Hepatocyte (in vitro differentiated cells): ENCODE data around the gene MITF. TPM values are rescaled to one million over a fixed set of nuclear protein-coding genes. Genes with fewer than 3 reads are reported as not detected.

Experiments
- DNase-seq: peaks from one replicate; pipeline ENCODE4 v3.0.0-alpha.2; 2016; ENCODE audit warnings: low spot score
- H2AFZ ChIP-seq: fragments of 200-600 bp; sonication (generic); 2 replicates; pipeline ENCODE4 v1.6.0; 2016; ENCODE audit warnings: antibody characterized with exemption, mild to moderate bottlenecking
- H3K27ac ChIP-seq: fragments of 200-600 bp; sonication (generic); 2 replicates; pipeline ENCODE4 v1.5.1; 2016; ENCODE audit warnings: mild to moderate bottlenecking
- H3K27me3 ChIP-seq: fragments of 200-600 bp; sonication (generic); 2 replicates; pipeline ENCODE4 v1.6.1; 2016
- H3K36me3 ChIP-seq: fragments of 200-600 bp; sonication (generic); replicated peaks from 2 replicates; pipeline ENCODE4 v1.5.1; 2016; ENCODE audit warnings: low read depth; ENCODE audit not compliant: insufficient read depth
- H3K4me1 ChIP-seq: fragments of 200-600 bp; sonication (generic); 2 replicates; pipeline ENCODE4 v1.5.1; 2016; ENCODE audit warnings: mild to moderate bottlenecking, moderate library complexity; ENCODE audit not compliant: insufficient read depth
- H3K4me2 ChIP-seq: fragments of 200-600 bp; sonication (generic); 2 replicates; pipeline ENCODE4 v1.6.0; 2016
- H3K4me3 ChIP-seq: fragments of 200-600 bp; sonication (generic); 2 replicates; pipeline ENCODE4 v1.5.1; 2016; ENCODE audit warnings: mild to moderate bottlenecking
- H3K79me2 ChIP-seq: fragments of 200-600 bp; sonication (generic); 2 replicates; pipeline ENCODE4 v1.6.0; 2017; ENCODE audit warnings: mild to moderate bottlenecking
- H3K9me2 ChIP-seq: fragments of 200-600 bp; sonication (generic); replicated peaks from 2 replicates; pipeline ENCODE4 v1.6.0; 2017; ENCODE audit warnings: mild to moderate bottlenecking; ENCODE audit not compliant: insufficient read depth
- H3K9me3 ChIP-seq: fragments of 200-600 bp; sonication (generic); 2 replicates; pipeline ENCODE4 v1.5.1; 2016; ENCODE audit warnings: low read depth, mild to moderate bottlenecking
- H4K20me1 ChIP-seq: fragments of 200-600 bp; sonication (generic); 2 replicates; pipeline ENCODE4 v1.6.0; 2016; ENCODE audit warnings: mild to moderate bottlenecking; ENCODE audit not compliant: insufficient read depth, poor library complexity, severe bottlenecking
- EZH2 ChIP-seq: fragments of 200-600 bp; sonication (generic); IDR thresholded peaks from 2 replicates; pipeline ENCODE4 v1.6.1; 2016; ENCODE audit warnings: antibody characterized with exemption, mild to moderate bottlenecking, borderline replicate concordance
- EZH2phosphoT487 ChIP-seq: fragments of 200-600 bp; sonication (generic); IDR thresholded peaks from one replicate; pipeline ENCODE4 v1.6.1; 2018; ENCODE audit warnings: antibody characterized with exemption, mild to moderate bottlenecking, low read depth, moderate library complexity; ENCODE audit not compliant: unreplicated experiment, severe bottlenecking
- WGBS: methylation state at CpG from one replicate; pipeline ENCODE4 v1.1.6; 2016; ENCODE audit warnings: low lambda C conversion rate; ENCODE audit errors: missing lambda C conversion rate; 5-methylcytosine and 5-hydroxymethylcytosine counted together
- polyA plus RNA-seq: library from polyadenylated mRNA; unstranded; fragments of >200 nt; fragmentation: Nextera tagmentation; extraction: Ambion mirVana; gene quantifications from 2 replicates; pipeline ENCODE4 v1.2.1, GENCODE V29; 2016
- total RNA-seq: library from RNA; depleted of rRNA; stranded (reverse); fragments of >200 nt; gene quantifications from 2 replicates; pipeline ENCODE4 v1.2.3, GENCODE V29; 2014
- TF ChIP-seq, protein P1 (sequence below): fragments of 200-600 bp; sonication (generic); IDR thresholded peaks from 2 replicates; pipeline ENCODE4 v1.5.1; 2016; ENCODE audit warnings: antibody characterized with exemption, mild to moderate bottlenecking; ENCODE audit not compliant: poor library complexity

The MITF gene
- total and polyA plus RNA-seq, 2 experiments from 2014 or later, result 7.1 to 14.2 TPM

DNA sequence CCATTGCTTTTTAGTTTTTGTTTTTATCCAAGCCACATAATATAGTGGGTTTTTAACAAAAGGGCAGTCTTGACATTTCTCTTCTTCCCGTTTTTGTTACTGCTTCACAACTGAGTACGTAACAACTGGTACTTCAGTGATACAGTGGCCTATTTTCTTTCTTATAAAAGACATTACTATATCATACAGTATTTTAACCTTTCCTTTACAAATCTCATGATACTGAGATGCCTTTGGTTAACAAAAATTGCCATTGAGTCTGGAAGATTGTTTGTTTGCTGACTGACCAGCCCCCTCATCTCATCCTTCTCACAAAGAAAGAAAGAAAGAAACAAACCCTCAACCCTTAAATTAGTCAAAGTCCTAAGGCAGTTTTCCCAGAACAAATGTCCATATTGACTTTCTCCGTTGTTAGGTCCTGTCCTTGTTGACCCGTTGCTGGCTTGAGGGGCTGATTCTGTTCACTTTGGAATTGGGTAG is 183.3 kb downstream of the MITF start:
- H3K36me3 ChIP-seq, result no peaks in the 10 kb centered on the region
- H3K27ac ChIP-seq, result no peak overlapping the region
- H3K27me3 ChIP-seq, result no peaks in the 10 kb centered on the region
- no peak overlapping the region for H2AFZ ChIP-seq
- no peak overlapping the region for H3K4me3 ChIP-seq
- TF ChIP-seq EZH2, result no peak
- TF ChIP-seq, protein P1, sequence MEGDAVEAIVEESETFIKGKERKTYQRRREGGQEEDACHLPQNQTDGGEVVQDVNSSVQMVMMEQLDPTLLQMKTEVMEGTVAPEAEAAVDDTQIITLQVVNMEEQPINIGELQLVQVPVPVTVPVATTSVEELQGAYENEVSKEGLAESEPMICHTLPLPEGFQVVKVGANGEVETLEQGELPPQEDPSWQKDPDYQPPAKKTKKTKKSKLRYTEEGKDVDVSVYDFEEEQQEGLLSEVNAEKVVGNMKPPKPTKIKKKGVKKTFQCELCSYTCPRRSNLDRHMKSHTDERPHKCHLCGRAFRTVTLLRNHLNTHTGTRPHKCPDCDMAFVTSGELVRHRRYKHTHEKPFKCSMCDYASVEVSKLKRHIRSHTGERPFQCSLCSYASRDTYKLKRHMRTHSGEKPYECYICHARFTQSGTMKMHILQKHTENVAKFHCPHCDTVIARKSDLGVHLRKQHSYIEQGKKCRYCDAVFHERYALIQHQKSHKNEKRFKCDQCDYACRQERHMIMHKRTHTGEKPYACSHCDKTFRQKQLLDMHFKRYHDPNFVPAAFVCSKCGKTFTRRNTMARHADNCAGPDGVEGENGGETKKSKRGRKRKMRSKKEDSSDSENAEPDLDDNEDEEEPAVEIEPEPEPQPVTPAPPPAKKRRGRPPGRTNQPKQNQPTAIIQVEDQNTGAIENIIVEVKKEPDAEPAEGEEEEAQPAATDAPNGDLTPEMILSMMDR, result no peak
- no peak for TF ChIP-seq EZH2phosphoT487
- no peaks in the 10 kb centered on the region for H3K9me3 ChIP-seq
- no peaks in the 10 kb centered on the region for H4K20me1 ChIP-seq
- DNase-seq, result no peak
- WGBS, result 79% methylated on average over 4 of the region's 4 CpGs
- no peak overlapping the region for H3K4me2 ChIP-seq
- no peaks in the 10 kb centered on the region for H3K79me2 ChIP-seq
- H3K9me2 ChIP-seq, result no peaks in the 10 kb centered on the region
- no peaks in the 10 kb centered on the region for H3K4me1 ChIP-seq

DNA sequence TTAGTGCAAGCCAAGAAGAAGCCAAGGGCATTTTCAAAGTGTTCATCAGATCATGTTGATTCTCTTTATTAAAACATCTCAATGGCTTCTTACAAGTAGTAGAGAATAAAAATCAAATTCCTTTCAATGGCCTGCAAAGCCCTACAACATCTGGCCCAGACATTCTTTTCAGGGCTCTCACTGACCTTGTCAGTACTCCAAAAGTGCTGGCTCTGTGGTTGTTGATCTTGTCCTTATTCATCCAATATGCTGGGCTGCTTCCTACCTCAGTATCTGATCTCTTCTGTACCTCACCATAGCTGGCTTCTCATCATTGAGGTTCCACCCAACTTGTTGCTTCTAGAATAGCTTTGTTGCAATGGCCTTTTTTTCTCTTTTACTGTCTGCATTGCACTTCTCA is 186.2 kb downstream of the MITF start:
- Histone ChIP-seq H3K4me2 (no peak overlapping the region), H3K27me3 (no peaks in the 10 kb centered on the region), H3K36me3 (no peaks in the 10 kb centered on the region)

DNA sequence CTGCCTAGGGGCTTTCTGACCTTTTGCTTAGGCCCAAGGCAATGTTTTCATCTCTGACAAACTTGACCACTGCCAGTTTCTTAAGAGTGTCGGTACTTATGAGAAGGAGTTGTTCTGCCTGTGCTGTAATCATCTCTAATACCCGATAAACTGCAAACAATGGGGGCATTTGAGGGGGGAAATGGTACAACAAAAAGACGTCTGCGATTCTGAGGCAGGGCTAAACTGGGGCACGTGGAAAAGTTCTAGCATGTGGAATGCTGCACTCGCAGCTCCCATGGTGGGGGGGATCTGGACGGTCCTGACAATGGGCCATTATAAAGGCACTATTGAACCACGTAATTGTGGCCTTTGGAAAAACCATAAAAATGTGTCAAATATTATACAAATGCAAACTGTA is 187.1 kb downstream of the MITF start:
- no peak for DNase-seq
- Histone ChIP-seq H3K4me3 (no peak overlapping the region), H3K27me3 (no peaks in the 10 kb centered on the region), H3K4me2 (no peak overlapping the region), H3K79me2 (no peaks in the 10 kb centered on the region), H3K9me3 (no peaks in the 10 kb centered on the region), H2AFZ (no peak overlapping the region), H3K4me1 (no peaks in the 10 kb centered on the region), H3K36me3 (no peaks in the 10 kb centered on the region), H3K9me2 (no peaks in the 10 kb centered on the region), H4K20me1 (no peaks in the 10 kb centered on the region), H3K27ac (no peak overlapping the region)
- TF ChIP-seq, protein P1, result no peak
- no peak for TF ChIP-seq EZH2
- TF ChIP-seq EZH2phosphoT487, result no peak
- 84% methylated on average over 8 of the region's 8 CpGs for WGBS

More for the DNA sequence above, 186.2 kb downstream of the MITF start:
- H3K9me2 ChIP-seq, result no peaks in the 10 kb centered on the region
- no peak overlapping the region for H3K4me3 ChIP-seq
- no peak for DNase-seq
- H3K4me1 ChIP-seq, result no peaks in the 10 kb centered on the region
- H3K27ac ChIP-seq, result no peak overlapping the region
- TF ChIP-seq EZH2 (no peak), EZH2phosphoT487 (no peak)
- TF ChIP-seq, protein P1, result no peak
- H3K79me2 ChIP-seq, result no peaks in the 10 kb centered on the region
- H2AFZ ChIP-seq, result no peak overlapping the region
- H4K20me1 ChIP-seq, result no peaks in the 10 kb centered on the region
- no peaks in the 10 kb centered on the region for H3K9me3 ChIP-seq

DNA sequence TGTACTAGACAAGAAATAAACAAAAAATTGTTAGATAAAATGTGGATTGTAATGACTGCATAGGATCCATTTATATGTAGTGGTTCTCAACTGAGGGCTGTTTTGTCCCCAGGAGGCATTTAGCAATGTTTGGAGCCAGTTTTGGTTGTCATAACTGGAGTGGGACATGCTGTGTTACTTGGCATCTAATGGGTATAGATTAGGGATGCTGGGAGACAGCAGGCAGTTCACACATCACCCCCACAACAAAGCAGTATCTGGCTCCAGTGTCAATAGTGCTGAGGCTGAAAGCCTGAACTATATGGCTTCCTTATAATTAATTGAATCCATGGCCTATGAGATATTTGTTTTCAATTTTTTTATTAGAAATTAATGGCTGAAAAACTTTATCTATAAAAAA is 188.3 kb downstream of the MITF start:
- Histone ChIP-seq H4K20me1 (no peaks in the 10 kb centered on the region), H3K27me3 (no peaks in the 10 kb centered on the region), H3K9me2 (no peaks in the 10 kb centered on the region), H3K36me3 (no peaks in the 10 kb centered on the region), H3K9me3 (no peaks in the 10 kb centered on the region), H3K4me3 (no peak overlapping the region), H3K4me1 (no peaks in the 10 kb centered on the region), H3K4me2 (no peak overlapping the region), H3K79me2 (no peaks in the 10 kb centered on the region), H3K27ac (no peak overlapping the region), H2AFZ (no peak overlapping the region)
- TF ChIP-seq, protein P1, result no peak
- TF ChIP-seq EZH2phosphoT487 (no peak), EZH2 (no peak)
- no peak for DNase-seq
